Stimulated activated CD4-positive, alpha-beta T cell treated with anti-CD3 and anti-CD28 coated beads, Interleukin-4, amount 100 ng/mL, for 24 hours (primary cell): ENCODE results near the gene RHOBTB1.
"Not testable (repeated sequence)": the region's sequence is repeated elsewhere in the genome, so short reads cannot be mapped to it uniquely, and the experiment has no call there.

Experiments used
- DNase-seq: peaks from one replicate; pipeline ENCODE4 v3.0.0-alpha.2; 2020

The RHOBTB1 gene

DNA sequence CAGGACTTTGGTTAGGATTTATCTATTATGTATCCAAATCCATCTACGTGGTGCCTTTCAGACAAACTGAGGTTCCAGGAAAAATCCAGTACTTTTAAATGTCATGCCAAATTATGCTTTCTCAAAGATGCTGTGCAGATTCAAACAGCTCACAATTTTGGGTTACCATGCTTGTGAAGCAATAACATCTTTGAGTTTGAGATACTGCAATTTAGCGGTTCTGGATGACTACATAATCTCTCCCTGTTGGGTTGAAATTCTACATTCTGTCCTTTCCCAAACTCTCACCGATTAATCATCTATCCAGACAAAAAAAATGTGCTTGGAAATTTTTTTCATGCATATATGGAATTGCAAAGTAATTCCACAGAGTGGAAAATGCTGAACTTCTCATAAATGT, 3.5 kb downstream of the RHOBTB1 start:
- DNase-seq: no peak

DNA sequence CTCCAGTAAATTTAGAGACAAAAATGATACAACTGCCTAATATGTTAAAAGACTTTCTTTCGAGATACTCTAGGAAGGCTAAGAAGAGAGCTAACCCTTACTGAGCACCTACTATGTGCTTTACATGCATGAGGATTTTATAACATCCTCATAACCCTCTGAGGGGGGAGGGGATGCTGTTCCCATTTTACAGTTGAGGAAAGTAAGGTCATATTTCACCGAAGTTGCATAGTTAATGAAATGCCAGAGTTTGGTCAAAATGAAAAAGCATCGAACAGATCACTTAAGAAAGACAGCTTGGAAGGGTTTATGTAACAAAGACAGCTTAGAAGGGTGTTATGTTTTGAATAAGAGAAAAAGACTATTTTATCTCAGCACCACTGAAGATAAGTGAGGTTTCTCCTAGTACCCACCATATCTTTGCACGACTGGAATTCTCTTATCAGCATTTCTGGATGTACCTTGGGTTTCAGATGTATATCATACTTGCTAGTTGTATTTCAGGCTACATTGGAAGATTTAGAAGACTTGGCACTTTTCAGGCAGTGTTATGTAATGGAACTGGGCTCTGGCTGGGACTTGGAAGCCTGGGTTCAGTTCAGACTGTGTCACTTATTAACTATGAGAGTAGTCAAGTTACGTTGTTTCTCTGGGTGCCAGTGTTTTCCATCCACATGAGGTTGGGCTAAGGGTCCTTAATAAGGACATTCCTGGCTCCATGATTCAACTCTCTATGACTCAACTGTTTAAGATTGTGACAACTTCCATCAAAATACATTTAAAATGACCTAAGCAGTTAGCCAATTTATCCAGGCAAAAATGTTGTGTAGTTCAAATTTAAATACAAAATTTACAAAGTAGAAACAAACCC, 6.0 kb downstream of the RHOBTB1 start:
- DNase-seq: no peak

- DNase-seq: no peak
Measured at GRCh38 chr10:60937022-60937421, 7.0 kb downstream of the RHOBTB1 start.

DNA sequence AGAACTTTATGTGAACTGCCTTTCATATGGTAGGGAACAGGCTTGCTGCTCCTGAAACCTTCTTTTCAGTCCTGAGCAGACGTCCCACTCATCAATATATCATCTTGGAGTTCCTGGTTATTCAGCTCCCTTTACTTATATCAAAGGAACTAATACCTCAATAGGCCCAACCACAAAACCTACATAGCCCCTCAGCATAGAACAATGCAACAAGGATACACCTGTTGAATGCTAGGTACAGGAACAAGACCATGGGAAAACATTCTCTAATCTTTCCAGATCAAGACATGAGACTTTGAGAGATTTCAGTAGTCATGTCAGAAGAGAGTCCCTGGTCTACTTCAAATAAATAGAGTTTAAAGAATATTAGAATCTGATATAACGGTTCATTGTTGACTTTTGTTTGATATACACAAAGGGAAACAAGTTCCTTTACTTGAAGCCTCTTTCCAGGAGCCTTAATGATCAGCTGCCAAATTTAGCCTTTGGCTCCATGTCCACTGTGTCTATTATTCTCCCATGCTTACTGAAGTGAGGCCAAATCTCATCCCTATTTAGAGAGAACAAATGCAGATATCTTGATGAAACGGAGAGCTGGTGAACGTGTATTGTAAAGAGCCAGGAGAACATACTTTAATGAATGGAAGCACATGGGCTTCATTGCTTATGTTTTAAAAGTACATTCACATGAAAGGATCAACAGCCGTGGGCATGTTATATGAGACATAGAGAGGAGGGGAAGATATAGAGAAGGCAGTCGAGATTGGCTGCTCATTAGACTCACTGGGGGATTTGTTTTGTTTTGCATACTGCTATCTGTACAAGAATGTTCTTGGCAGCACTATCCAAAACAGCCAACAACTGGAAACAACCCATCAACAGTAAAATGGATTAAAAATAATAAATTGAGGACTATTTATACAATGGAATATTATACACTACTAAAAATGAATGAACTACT, 9.5 kb downstream of the RHOBTB1 start:
- DNase-seq: no peak

- no peak for DNase-seq
Measured at GRCh38 chr10:60932756-60933155, 11.2 kb downstream of the RHOBTB1 start.

DNA sequence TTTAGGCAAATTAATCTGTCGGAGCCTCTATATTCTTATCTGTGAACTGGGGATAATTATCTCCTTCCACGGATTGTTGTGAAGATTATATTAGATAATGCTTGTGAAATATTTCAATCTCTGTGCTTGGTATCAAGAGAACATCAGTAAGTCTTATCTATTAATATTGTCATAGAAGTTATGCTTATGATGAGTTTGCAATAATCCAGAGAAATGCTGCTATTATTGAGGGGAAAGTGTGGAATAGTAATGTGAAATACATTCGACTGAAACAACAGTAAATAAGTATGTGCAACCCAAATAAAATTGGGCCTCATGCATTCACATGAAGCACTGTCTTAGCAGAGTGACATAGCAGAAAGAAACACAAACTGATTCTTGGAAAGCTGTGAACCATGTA, 13.7 kb downstream of the RHOBTB1 start:
- no peak for DNase-seq

- no peak for DNase-seq
Measured at GRCh38 chr10:60921633-60922032, 22.4 kb downstream of the RHOBTB1 start.

- no peak for DNase-seq
Measured at GRCh38 chr10:60920479-60920878, 23.5 kb downstream of the RHOBTB1 start.

GRCh38 chr10:60919551-60919950, 24.4 kb downstream of the RHOBTB1 start:
- no peak for DNase-seq

DNA sequence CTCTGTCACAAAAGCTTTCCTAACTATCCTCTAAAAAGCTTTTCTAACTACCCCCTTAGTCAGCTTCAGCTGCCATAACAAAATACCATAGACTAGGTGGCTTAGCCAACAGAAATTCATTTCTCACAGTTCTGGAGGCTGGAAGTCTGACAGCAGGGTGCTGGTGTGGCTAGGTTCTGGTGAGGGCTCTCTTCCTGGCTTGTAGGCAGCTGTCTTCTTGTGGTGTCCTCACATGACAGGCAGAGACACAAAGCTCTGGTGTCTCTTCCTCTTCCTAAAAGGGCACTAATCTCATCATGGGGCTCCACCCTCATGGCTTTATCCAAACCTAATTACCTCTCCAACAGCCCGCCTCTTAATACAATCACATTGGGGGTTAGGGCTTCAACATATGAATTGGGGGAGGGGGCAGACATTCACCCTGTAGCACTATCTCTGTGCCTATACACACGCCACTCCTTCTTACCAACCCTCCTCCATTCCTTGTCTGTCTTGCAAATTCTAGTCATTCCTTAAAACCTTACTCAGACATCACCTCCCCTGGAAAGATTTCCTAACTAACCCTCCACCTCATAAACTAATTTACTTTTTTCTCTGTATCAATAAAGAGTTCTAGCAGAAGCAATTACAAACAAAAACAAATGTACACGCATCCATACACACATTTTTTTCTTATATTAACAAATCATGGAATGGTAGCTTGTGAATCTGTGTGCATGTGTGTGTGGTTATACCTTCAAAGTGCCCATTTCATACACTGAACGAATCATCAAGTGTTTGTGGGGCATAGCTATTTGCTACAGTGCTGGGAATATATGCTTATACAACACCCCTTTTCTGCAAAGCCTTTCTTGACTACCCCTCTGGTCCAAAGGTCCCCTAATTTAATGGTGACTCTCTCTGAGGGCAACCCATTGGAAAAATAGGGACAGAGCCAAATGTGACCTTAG, 26.4 kb downstream of the RHOBTB1 start:
- DNase-seq: no peak

GRCh38 chr10:60916025-60916424, 28.0 kb downstream of the RHOBTB1 start:
- DNase-seq: no peak

- DNase-seq: no peak
Measured at GRCh38 chr10:60914690-60915141, 29.3 kb downstream of the RHOBTB1 start.

- DNase-seq: no peak
Measured at GRCh38 chr10:60913657-60914056, 30.3 kb downstream of the RHOBTB1 start.

- DNase-seq: no peak
Measured at GRCh38 chr10:60913071-60913470, 30.9 kb downstream of the RHOBTB1 start.

DNA sequence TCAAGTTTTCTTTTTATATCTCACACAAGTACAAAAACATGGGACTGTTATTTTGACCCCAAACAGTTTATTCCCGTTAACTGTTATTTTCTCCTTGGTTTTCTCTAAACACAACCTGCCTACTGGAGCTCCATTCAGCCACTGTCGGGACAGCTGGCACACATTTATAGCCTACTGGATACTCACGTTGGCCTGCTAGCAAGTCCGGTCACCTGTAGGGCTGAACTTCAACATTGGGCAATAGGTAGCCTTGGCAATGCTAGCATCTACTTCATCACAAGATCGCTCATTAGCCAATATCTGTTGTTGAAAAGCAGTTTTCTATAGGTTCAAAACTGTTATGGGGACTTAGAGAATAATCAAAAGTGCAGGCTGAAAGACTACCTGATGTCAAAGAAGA, 32.3 kb downstream of the RHOBTB1 start:
- no peak for DNase-seq

DNA sequence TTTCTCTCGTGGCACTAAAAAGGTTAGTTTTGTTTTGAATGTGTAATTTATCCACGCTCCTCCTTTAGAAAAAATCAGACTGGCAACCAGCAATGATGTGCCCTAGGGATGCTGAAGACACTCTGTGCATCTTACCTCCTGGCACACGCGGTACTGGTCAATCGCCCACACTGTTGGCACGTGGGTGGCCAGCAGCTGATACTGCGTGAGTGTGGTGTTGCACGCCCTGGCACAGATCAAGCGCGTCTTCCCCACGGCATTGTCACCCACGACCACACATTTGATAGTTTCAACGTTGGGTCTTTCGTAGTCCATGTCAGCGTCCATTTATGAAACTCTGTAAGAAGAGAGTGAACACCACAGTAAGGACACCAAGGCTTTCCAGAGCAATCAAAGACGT, 32.8 kb downstream of the RHOBTB1 start:
- no peak for DNase-seq

GRCh38 chr10:60910543-60910942, 33.4 kb downstream of the RHOBTB1 start:
- no peak for DNase-seq

DNA sequence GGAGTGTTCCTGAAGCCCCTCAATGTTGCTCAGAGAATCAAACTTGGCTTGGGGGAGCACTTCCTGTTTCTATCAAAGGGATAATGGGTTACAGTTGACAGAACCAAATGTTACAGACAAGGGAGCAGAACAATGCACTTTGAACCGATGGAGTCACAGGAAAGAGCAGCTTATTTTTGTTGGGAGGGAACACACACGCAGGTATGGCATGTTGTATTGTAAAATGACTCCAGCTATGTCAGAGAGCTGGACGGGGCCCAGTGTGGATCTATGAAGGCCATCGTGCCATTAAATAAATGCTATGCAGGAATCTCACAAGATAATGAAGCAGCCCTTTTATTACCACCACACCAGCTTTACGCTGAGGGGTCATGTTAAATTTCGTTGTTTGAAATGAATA, 35.1 kb downstream of the RHOBTB1 start:
- no peak for DNase-seq

- no peak for DNase-seq
Measured at GRCh38 chr10:60908031-60908430, 36.0 kb downstream of the RHOBTB1 start.

- DNase-seq: no peak
Measured at GRCh38 chr10:60907236-60907635, 36.7 kb downstream of the RHOBTB1 start.

GRCh38 chr10:60906825-60907224, 37.2 kb downstream of the RHOBTB1 start:
- DNase-seq: not testable (repeated sequence)

DNA sequence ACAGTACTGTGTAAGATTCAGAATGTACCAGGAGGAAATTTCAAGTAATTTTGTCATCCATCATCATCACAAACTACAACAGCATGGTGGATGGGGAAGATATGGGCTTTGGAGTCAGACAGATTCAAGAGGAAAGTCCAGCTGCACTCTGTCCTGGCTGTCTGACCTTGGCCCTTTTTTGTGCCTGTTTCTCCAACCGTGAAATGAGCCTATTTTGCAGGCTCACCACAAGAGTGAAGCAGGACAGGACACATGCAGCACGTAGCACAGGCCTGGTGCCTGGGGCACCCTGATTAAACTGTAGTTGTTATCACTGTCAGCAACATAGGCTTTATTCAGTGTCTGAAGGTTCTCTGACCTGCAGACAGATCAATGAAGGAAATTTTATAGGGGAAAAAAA, 37.6 kb downstream of the RHOBTB1 start:
- no peak for DNase-seq

DNA sequence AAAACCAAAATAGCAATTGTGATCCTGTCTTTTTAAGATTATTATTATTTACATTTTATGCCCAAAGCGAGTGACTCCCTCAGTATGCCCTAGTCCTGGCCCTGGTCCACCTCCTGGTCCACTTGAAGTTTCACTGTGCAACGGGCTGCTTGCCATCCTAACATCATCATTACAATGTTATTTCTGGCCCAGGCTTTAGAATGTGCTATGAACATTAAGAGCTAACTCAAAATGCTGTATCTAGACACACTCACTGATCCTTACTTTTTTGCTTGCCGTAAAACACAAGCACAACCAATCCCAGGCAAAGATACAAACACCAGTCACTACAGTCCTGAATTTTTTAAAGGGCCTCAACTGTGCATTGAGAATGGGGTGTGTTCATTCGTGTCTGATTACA, 38.4 kb downstream of the RHOBTB1 start:
- DNase-seq: no peak
